ENCODE results near the gene LYRM9. TPM values are rescaled to one million over a fixed set of nuclear protein-coding genes. Genes with fewer than 3 reads are reported as not detected.

Gene LYRM9
- total RNA-seq, 1 donor from 2014 or later = 3.5 TPM

DNA sequence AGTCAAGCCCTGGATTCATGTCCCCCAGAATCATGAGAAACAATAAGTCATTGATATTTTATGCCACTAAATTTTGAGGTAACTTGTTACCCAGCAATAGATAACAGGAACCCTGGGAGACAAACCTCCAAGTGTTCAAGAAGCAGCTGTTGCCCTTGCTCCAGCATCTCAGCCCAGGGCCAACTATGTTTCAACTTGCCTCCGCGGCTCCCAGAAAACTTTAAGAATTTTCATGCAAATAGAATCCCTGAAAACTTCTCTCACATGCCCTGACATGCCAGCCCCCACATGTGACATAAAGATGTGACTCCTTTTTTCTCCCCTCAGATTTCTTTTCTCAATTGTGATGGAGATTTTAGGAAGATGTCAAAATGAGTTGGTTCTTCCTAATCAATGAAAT lies 22.8 kb downstream of the LYRM9 start:
- H4K20me1 ChIP-seq (ENCODE audit: insufficient read depth, low read length) = no peaks in the 10 kb centered on the region
- FAIRE-seq = no peak

DNA sequence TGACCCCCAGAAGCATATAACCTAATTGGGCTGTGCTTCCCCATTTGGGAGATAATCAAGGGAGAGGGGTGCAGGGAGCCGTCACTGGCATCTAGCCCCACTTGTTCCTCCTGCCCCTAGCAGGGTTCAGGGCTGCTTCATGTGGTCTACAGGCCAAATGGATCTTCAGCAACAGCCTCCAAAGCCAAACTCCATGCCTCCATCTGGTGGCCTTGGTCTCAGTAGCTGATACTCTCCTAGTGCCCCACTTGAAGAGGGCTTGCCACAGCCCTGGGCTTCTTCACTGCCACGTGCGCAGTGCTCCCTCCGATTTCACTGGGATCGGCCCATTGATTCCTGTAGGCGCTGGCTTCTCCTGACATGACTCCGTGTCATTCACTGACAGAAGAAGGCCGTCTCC lies 24.6 kb downstream of the LYRM9 start:
- no peaks in the 10 kb centered on the region for H3K36me3 ChIP-seq (ENCODE audit: insufficient read depth, low read length)
- no peak overlapping the region for H3K4me3 Mint-ChIP-seq (ENCODE audit: unreplicated experiment)
- TF ChIP-seq, protein P1, sequence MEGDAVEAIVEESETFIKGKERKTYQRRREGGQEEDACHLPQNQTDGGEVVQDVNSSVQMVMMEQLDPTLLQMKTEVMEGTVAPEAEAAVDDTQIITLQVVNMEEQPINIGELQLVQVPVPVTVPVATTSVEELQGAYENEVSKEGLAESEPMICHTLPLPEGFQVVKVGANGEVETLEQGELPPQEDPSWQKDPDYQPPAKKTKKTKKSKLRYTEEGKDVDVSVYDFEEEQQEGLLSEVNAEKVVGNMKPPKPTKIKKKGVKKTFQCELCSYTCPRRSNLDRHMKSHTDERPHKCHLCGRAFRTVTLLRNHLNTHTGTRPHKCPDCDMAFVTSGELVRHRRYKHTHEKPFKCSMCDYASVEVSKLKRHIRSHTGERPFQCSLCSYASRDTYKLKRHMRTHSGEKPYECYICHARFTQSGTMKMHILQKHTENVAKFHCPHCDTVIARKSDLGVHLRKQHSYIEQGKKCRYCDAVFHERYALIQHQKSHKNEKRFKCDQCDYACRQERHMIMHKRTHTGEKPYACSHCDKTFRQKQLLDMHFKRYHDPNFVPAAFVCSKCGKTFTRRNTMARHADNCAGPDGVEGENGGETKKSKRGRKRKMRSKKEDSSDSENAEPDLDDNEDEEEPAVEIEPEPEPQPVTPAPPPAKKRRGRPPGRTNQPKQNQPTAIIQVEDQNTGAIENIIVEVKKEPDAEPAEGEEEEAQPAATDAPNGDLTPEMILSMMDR (IDR thresholded peaks at IDR 0.05; ENCODE audit: insufficient read depth, low read depth, low read length) = no peak
- TF ChIP-seq EZH2 (IDR thresholded peaks at IDR 0.05; ENCODE audit: insufficient read depth, low read length) = no peak
- H3K9ac ChIP-seq (ENCODE audit: low read length) = no peak overlapping the region
- H3K36me3 Mint-ChIP-seq (ENCODE audit: low read depth, unreplicated experiment) = no peaks in the 10 kb centered on the region
- H3K9me3 ChIP-seq (ENCODE audit: insufficient read depth, low read depth, low read length) = no peaks in the 10 kb centered on the region
- H3K4me2 ChIP-seq (ENCODE audit: low read length) = no peak overlapping the region
- H3K27me3 Mint-ChIP-seq (ENCODE audit: low read depth, unreplicated experiment) = peaks cover 21% of the 10 kb centered on the region
- H2AFZ ChIP-seq (ENCODE audit: low read depth, low read length) = no peak overlapping the region
- FAIRE-seq (no peak), DNase-seq (ENCODE audit: low read depth) (no peak)
- H3K9me3 Mint-ChIP-seq (ENCODE audit: unreplicated experiment) = peaks cover 5% of the 10 kb centered on the region
- H3K4me1 Mint-ChIP-seq (ENCODE audit: low read depth, unreplicated experiment) = no peaks in the 10 kb centered on the region
- H3K79me2 ChIP-seq (ENCODE audit: insufficient read depth, low read length) = no peaks in the 10 kb centered on the region
- H3K27me3 ChIP-seq (ENCODE audit: insufficient read depth, low read length) = no peaks in the 10 kb centered on the region
- no peaks in the 10 kb centered on the region for H4K20me1 ChIP-seq (ENCODE audit: insufficient read depth, low read length)
- H3K27ac ChIP-seq (ENCODE audit: low read depth, low read length) = no peak overlapping the region
- no peak overlapping the region for H3K4me3 ChIP-seq (ENCODE audit: insufficient read depth, low read depth, low read length)
- H3K27ac Mint-ChIP-seq (ENCODE audit: unreplicated experiment) = no peak overlapping the region
- no peaks in the 10 kb centered on the region for H3K4me1 ChIP-seq (ENCODE audit: insufficient read depth, low read length)

More for the DNA sequence above, 22.8 kb downstream of the LYRM9 start:
- Histone ChIP-seq H3K36me3 (ENCODE audit: insufficient read depth, low read length) (no peaks in the 10 kb centered on the region), H2AFZ (ENCODE audit: low read depth, low read length) (no peak overlapping the region), H3K79me2 (ENCODE audit: insufficient read depth, low read length) (no peaks in the 10 kb centered on the region), H3K4me2 (ENCODE audit: low read length) (no peak overlapping the region), H3K4me1 (ENCODE audit: insufficient read depth, low read length) (no peaks in the 10 kb centered on the region), H3K27me3 (ENCODE audit: insufficient read depth, low read length) (no peaks in the 10 kb centered on the region), H3K9ac (ENCODE audit: low read length) (no peak overlapping the region), H3K27ac (ENCODE audit: low read depth, low read length) (no peak overlapping the region), H3K4me3 (ENCODE audit: insufficient read depth, low read depth, low read length) (no peak overlapping the region), H3K9me3 (ENCODE audit: insufficient read depth, low read depth, low read length) (no peaks in the 10 kb centered on the region)
- Mint-ChIP-seq H3K4me3 (ENCODE audit: unreplicated experiment) (no peak overlapping the region), H3K36me3 (ENCODE audit: low read depth, unreplicated experiment) (no peaks in the 10 kb centered on the region), H3K27me3 (ENCODE audit: low read depth, unreplicated experiment) (peaks cover 15% of the 10 kb centered on the region), H3K4me1 (ENCODE audit: low read depth, unreplicated experiment) (no peaks in the 10 kb centered on the region), H3K9me3 (ENCODE audit: unreplicated experiment) (peaks cover 5% of the 10 kb centered on the region), H3K27ac (ENCODE audit: unreplicated experiment) (no peak overlapping the region)
- TF ChIP-seq, protein P1 (IDR thresholded peaks at IDR 0.05; ENCODE audit: insufficient read depth, low read depth, low read length) = no peak
- TF ChIP-seq EZH2 (IDR thresholded peaks at IDR 0.05; ENCODE audit: insufficient read depth, low read length) = no peak
- no peak for DNase-seq (ENCODE audit: low read depth)

DNA sequence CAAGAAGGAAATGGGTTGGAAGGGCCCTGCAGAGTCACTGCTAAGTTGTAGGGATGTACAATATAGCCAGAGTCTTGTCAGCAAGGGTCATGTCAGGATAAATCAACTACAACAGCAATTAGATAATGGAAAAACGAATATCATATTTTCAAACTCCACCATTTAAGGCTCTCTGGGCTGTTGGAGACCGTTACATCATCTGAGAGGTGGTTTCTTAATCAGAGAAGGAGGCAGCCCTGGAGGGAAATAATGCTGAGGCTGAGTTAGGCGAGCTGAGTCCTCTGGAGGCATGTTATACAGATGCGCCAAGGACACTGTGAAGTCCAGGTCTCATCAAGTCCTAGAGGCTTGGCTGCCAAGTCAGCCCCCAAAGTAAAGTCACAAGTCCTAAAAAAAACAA lies 30.3 kb downstream of the LYRM9 start:
- H2AFZ ChIP-seq (ENCODE audit: low read depth, low read length) = no peak overlapping the region
- peaks cover 7% of the 10 kb centered on the region for H3K9me3 Mint-ChIP-seq (ENCODE audit: unreplicated experiment)
- H3K4me1 ChIP-seq (ENCODE audit: insufficient read depth, low read length) = no peaks in the 10 kb centered on the region
- H3K27me3 Mint-ChIP-seq (ENCODE audit: low read depth, unreplicated experiment) = peaks cover 32% of the 10 kb centered on the region
- DNase-seq (ENCODE audit: low read depth) (no peak), FAIRE-seq (no peak)
- H3K27ac ChIP-seq (ENCODE audit: low read depth, low read length) = no peak overlapping the region
- no peak overlapping the region for H3K4me3 ChIP-seq (ENCODE audit: insufficient read depth, low read depth, low read length)
- no peak for TF ChIP-seq EZH2 (IDR thresholded peaks at IDR 0.05; ENCODE audit: insufficient read depth, low read length)
- TF ChIP-seq, protein P1 (IDR thresholded peaks at IDR 0.05; ENCODE audit: insufficient read depth, low read depth, low read length) = no peak
- no peaks in the 10 kb centered on the region for H3K9me3 ChIP-seq (ENCODE audit: insufficient read depth, low read depth, low read length)
- H3K4me3 Mint-ChIP-seq (ENCODE audit: unreplicated experiment) = no peak overlapping the region
- no peak overlapping the region for H3K27ac Mint-ChIP-seq (ENCODE audit: unreplicated experiment)
- no peak overlapping the region for H3K4me2 ChIP-seq (ENCODE audit: low read length)
- no peaks in the 10 kb centered on the region for H4K20me1 ChIP-seq (ENCODE audit: insufficient read depth, low read length)
- H3K27me3 ChIP-seq (ENCODE audit: insufficient read depth, low read length) = no peaks in the 10 kb centered on the region
- no peaks in the 10 kb centered on the region for H3K79me2 ChIP-seq (ENCODE audit: insufficient read depth, low read length)
- no peaks in the 10 kb centered on the region for H3K36me3 Mint-ChIP-seq (ENCODE audit: low read depth, unreplicated experiment)
- no peaks in the 10 kb centered on the region for H3K36me3 ChIP-seq (ENCODE audit: insufficient read depth, low read length)
- no peak overlapping the region for H3K9ac ChIP-seq (ENCODE audit: low read length)
- H3K4me1 Mint-ChIP-seq (ENCODE audit: low read depth, unreplicated experiment) = no peaks in the 10 kb centered on the region
